HCT116 (cell line): ENCODE data around the gene IL19. TPM values are rescaled to one million over a fixed set of nuclear protein-coding genes. Genes with fewer than 3 reads are reported as not detected.

Source experiments
- ATAC-seq: fragments of 200-7000 bp; cut with Tn5 transposase; 2 replicates; pipeline ENCODE4 v1.9.1; 2020; ENCODE audit warnings: mild to moderate bottlenecking, moderate library complexity
- BruUV-seq: library from RNA; stranded (reverse); fragments of 400-500 nt; replicated peaks from 2 replicates; lab custom pipeline; 2021; lab: Mats Ljungman, UMichigan
- CTCF ChIA-PET: fragments of 300-600 bp; sonication (Branson Sonifier 250); formaldehyde crosslinking; loops from one replicate; lab custom pipeline; 2021; ENCODE audit warnings: antibody characterized with exemption; lab: Charles Lee
- POLR2A ChIA-PET: fragments of 300-600, 350-600 bp; sonication (Branson Sonifier 250); formaldehyde crosslinking; loops from one replicate; lab custom pipeline; 2021; ENCODE audit warnings: antibody characterized with exemption; lab: Charles Lee
- RAD21 ChIA-PET, 2 experiments: fragments of 300-600 bp; sonication (Branson Sonifier 250); formaldehyde crosslinking; loops; one replicate each; lab custom pipeline; 2023; ENCODE audit warnings: low total read pairs in 2 of 2; ENCODE audit not compliant: uncharacterized antibody in 2 of 2, unreplicated experiment in 2 of 2, low non-redundant PET in 1 of 2; lab: Charles Lee
- DNase-seq: peaks from one replicate; pipeline ENCODE4 v3.0.0-alpha.2; 2010; ENCODE audit warnings: low read depth, low spot score
- H2AFZ ChIP-seq: fragments of 200-600 bp; shearing (Covaris generic), sonication (generic); 2 replicates; pipeline ENCODE4 v1.6.1; 2017; ENCODE audit warnings: low read depth, mixed run types, mixed read lengths, antibody characterized with exemption, low read length; ENCODE audit not compliant: poor library complexity, severe bottlenecking
- H3K27ac ChIP-seq: 2 replicates; pipeline ENCODE4 v1.5.1; 2012; ENCODE audit warnings: low read depth, low read length
- H3K27me3 ChIP-seq: fragments of 200-600 bp; sonication (generic); 2 replicates; pipeline ENCODE4 v1.6.1; 2016; ENCODE audit warnings: mixed run types, low read length, mixed read lengths; ENCODE audit not compliant: insufficient read depth
- H3K36me3 ChIP-seq, 2 experiments: fragments of 200-500 bp in 1 of 2; fragments of 200-600 bp in 1 of 2; sonication (Bioruptor generic) in 1 of 2; sonication (generic) in 1 of 2; 2 replicates each; pipeline versions ENCODE4 v1.5.1 to v1.6.1; 2014 to 2016; ENCODE audit warnings: low read length in 2 of 2, inconsistent platforms in 1 of 2, mixed read lengths in 1 of 2, mixed run types in 1 of 2; ENCODE audit not compliant: insufficient read depth in 2 of 2, control insufficient read depth in 1 of 2
- H3K4me1 ChIP-seq, 2 experiments: fragments of 200-600 bp in 1 of 2; sonication (generic) in 1 of 2; 2 replicates each; pipeline versions ENCODE4 v1.5.1 to v1.6.1; 2012 to 2017; ENCODE audit warnings: low read length in 2 of 2, inconsistent platforms in 1 of 2, mild to moderate bottlenecking in 1 of 2, mixed read lengths in 1 of 2, mixed run types in 1 of 2, moderate library complexity in 1 of 2; ENCODE audit not compliant: insufficient read depth in 2 of 2, control insufficient read depth in 1 of 2
- H3K4me2 ChIP-seq: fragments of 200-600 bp; sonication (generic); 2 replicates; pipeline ENCODE4 v1.6.1; 2017; ENCODE audit warnings: mixed run types, low read length, mixed read lengths
- H3K4me3 ChIP-seq, 2 experiments: fragments of 200-600 bp in 1 of 2; sonication (generic) in 1 of 2; replicated peaks in 1 of 2; 2 replicates each; pipeline ENCODE4 v1.5.1; 2011 to 2016; ENCODE audit warnings: low read length in 2 of 2, control low read depth in 1 of 2, low read depth in 1 of 2, mild to moderate bottlenecking in 1 of 2, mixed read lengths in 1 of 2, mixed run types in 1 of 2
- H3K79me2 ChIP-seq: fragments of 200-600 bp; sonication (generic); 2 replicates; pipeline ENCODE4 v1.6.1; 2017; ENCODE audit warnings: mild to moderate bottlenecking, mixed run types, low read length, moderate library complexity, mixed read lengths; ENCODE audit not compliant: insufficient read depth
- H3K9ac ChIP-seq: fragments of 200-600 bp; sonication (generic); 2 replicates; pipeline ENCODE4 v1.6.1; 2016; ENCODE audit warnings: low read length, mixed read lengths
- H3K9me2 ChIP-seq: fragments of 200-600 bp; sonication (generic), shearing (Covaris generic); 2 replicates; pipeline ENCODE4 v1.6.1; 2017; ENCODE audit warnings: mixed run types, mild to moderate bottlenecking, moderate library complexity; ENCODE audit not compliant: insufficient read depth
- H3K9me3 ChIP-seq, 2 experiments: fragments of 200-500 bp in 1 of 2; fragments of 200-600 bp in 1 of 2; sonication (Bioruptor generic) in 1 of 2; sonication (generic) in 1 of 2; 2 replicates each; pipeline ENCODE4 v1.6.1; 2014 to 2017; ENCODE audit warnings: low read length in 2 of 2, mixed read lengths in 2 of 2, inconsistent platforms in 1 of 2, low read depth in 1 of 2, mild to moderate bottlenecking in 1 of 2, mixed run types in 1 of 2, moderate library complexity in 1 of 2; ENCODE audit not compliant: control insufficient read depth in 1 of 2, insufficient read depth in 1 of 2
- H4K20me1 ChIP-seq: fragments of 200-600 bp; sonication (generic), shearing (Covaris generic); 2 replicates; pipeline ENCODE4 v1.6.1; 2017; ENCODE audit warnings: mixed run types, mild to moderate bottlenecking, moderate library complexity; ENCODE audit not compliant: insufficient read depth
- ATF3 ChIP-seq: IDR thresholded peaks from 2 replicates; pipeline ENCODE4 v1.6.1; 2012
- CEBPB ChIP-seq: IDR thresholded peaks from 2 replicates; pipeline ENCODE4 v1.6.1; 2012; ENCODE audit warnings: low read depth
- CTCF ChIP-seq, 3 experiments: fragments of 200-600 bp in 1 of 3; sonication (generic) in 1 of 3; IDR thresholded peaks in 2 of 3; conservative IDR thresholded peaks in 1 of 3; 2 replicates each; pipeline ENCODE4 v1.5.1; 2012 to 2017; ENCODE audit warnings: low read depth in 2 of 3, low read length in 2 of 3, antibody characterized with exemption in 1 of 3, borderline replicate concordance in 1 of 3, control low read depth in 1 of 3, mild to moderate bottlenecking in 1 of 3, mixed read lengths in 1 of 3, mixed run types in 1 of 3, moderate library complexity in 1 of 3; ENCODE audit not compliant: insufficient read depth in 1 of 3
- EGR1 ChIP-seq: IDR thresholded peaks from 2 replicates; pipeline ENCODE4 v1.6.1; 2012; ENCODE audit warnings: low read depth
- ELF1 ChIP-seq: IDR thresholded peaks from 2 replicates; pipeline ENCODE4 v1.6.1; 2012; ENCODE audit warnings: low read depth, borderline replicate concordance
- EZH2 ChIP-seq: fragments of 200-600 bp; sonication (generic); IDR thresholded peaks from 2 replicates; pipeline ENCODE4 v1.6.1; 2017; ENCODE audit warnings: antibody characterized with exemption, mixed run types
- EZH2phosphoT487 ChIP-seq: fragments of 200-600 bp; IDR thresholded peaks from 2 replicates; pipeline ENCODE4 v1.6.1; 2018; ENCODE audit warnings: antibody characterized with exemption, borderline replicate concordance
- FOSL1 ChIP-seq: IDR thresholded peaks from 2 replicates; pipeline ENCODE4 v1.6.1; 2012; ENCODE audit warnings: low read depth
- POLR2A ChIP-seq: IDR thresholded peaks from 2 replicates; pipeline ENCODE4 v1.7.0; 2011; ENCODE audit warnings: borderline replicate concordance; ENCODE audit not compliant: insufficient read depth, insufficient read length; ENCODE audit errors: extremely low read depth
- POLR2AphosphoS5 ChIP-seq: IDR thresholded peaks from 2 replicates; pipeline ENCODE4 v1.6.1; 2011; ENCODE audit warnings: mild to moderate bottlenecking, low read depth, low read length, moderate library complexity
- RAD21 ChIP-seq: IDR thresholded peaks from 2 replicates; pipeline ENCODE4 v1.6.1; 2012; ENCODE audit warnings: low read depth, mild to moderate bottlenecking
- SIN3A ChIP-seq: IDR thresholded peaks from 2 replicates; pipeline ENCODE4 v1.6.1; 2012; ENCODE audit warnings: low read depth
- SRF ChIP-seq: IDR thresholded peaks from 2 replicates; pipeline ENCODE4 v1.6.1; 2012; ENCODE audit warnings: low read depth
- TCF7L2 ChIP-seq: IDR thresholded peaks from 2 replicates; pipeline ENCODE4 v1.7.0; 2011; ENCODE audit warnings: borderline replicate concordance, inconsistent platforms; ENCODE audit not compliant: insufficient read depth, insufficient read length; ENCODE audit errors: extremely low read depth
- YY1 ChIP-seq: IDR thresholded peaks from 2 replicates; pipeline ENCODE4 v1.6.1; 2011; ENCODE audit warnings: low read length, low read depth, moderate library complexity, mild to moderate bottlenecking; ENCODE audit not compliant: insufficient replicate concordance; ENCODE audit errors: extremely low read depth
- ZFX ChIP-seq: fragments of 450-650 bp; IDR thresholded peaks from 2 replicates; pipeline ENCODE4 v1.6.1; 2017
- ZNF274 ChIP-seq: fragments of 200-500 bp; sonication (Bioruptor generic); IDR thresholded peaks from 2 replicates; pipeline ENCODE4 v1.6.1; 2014; ENCODE audit warnings: mild to moderate bottlenecking, low read depth, low read length, inconsistent platforms
- intact Hi-C: fragments of 100-400 bp; cut with micrococcal nuclease; formaldehyde crosslinking; loops from 2 replicates; pipeline ENCODE4 v1.10.0; 2022
- total RNA-seq: library from RNA; stranded (reverse); gene quantifications from one replicate; pipeline ENCODE4 v1.2.1, GENCODE V29; 2021; ENCODE audit not compliant: unreplicated experiment
- TF ChIP-seq, protein P1 (sequence below): IDR thresholded peaks from 2 replicates; pipeline ENCODE4 v1.6.1; 2012
- TF ChIP-seq, protein P2 (sequence below): IDR thresholded peaks from 2 replicates; pipeline ENCODE4 v1.6.1; 2012; ENCODE audit warnings: low read depth
- TF ChIP-seq, protein P3 (sequence below): IDR thresholded peaks from 2 replicates; pipeline ENCODE4 v1.6.1; 2011; ENCODE audit warnings: mild to moderate bottlenecking, low read length, moderate library complexity; ENCODE audit not compliant: insufficient replicate concordance; ENCODE audit errors: extremely low read depth

IL19 gene
- total RNA-seq, 1 experiment from 2014 or later, result not detected

GRCh38 chr1:206723462-206723804 is 47.1 kb upstream of the IL19 start:
- Histone ChIP-seq H3K27me3 (no peaks in the 10 kb centered on the region), H4K20me1 (no peaks in the 10 kb centered on the region), H3K4me1 (peaks cover 0 to 16% of the 10 kb centered on the region in 2 experiments; a peak in 1 of 4 replicates), H3K9ac (no peak overlapping the region), H3K36me3 (no peaks in the 10 kb centered on the region), H3K4me3 (no peak overlapping the region), H3K27ac (no peak overlapping the region), H3K79me2 (peaks cover 64% of the 10 kb centered on the region)
- no peak for TF ChIP-seq YY1
- TF ChIP-seq TCF7L2, result no peak
- TF ChIP-seq, protein P1, sequence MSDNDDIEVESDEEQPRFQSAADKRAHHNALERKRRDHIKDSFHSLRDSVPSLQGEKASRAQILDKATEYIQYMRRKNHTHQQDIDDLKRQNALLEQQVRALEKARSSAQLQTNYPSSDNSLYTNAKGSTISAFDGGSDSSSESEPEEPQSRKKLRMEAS, result no peak
- TF ChIP-seq SRF, result no peak
- TF ChIP-seq FOSL1, result no peak
- no peak for TF ChIP-seq ZFX
- TF ChIP-seq POLR2AphosphoS5, result no peak
- no peak for TF ChIP-seq POLR2A
- TF ChIP-seq EZH2phosphoT487, result no peak
- TF ChIP-seq EGR1, result no peak
- TF ChIP-seq, protein P2, sequence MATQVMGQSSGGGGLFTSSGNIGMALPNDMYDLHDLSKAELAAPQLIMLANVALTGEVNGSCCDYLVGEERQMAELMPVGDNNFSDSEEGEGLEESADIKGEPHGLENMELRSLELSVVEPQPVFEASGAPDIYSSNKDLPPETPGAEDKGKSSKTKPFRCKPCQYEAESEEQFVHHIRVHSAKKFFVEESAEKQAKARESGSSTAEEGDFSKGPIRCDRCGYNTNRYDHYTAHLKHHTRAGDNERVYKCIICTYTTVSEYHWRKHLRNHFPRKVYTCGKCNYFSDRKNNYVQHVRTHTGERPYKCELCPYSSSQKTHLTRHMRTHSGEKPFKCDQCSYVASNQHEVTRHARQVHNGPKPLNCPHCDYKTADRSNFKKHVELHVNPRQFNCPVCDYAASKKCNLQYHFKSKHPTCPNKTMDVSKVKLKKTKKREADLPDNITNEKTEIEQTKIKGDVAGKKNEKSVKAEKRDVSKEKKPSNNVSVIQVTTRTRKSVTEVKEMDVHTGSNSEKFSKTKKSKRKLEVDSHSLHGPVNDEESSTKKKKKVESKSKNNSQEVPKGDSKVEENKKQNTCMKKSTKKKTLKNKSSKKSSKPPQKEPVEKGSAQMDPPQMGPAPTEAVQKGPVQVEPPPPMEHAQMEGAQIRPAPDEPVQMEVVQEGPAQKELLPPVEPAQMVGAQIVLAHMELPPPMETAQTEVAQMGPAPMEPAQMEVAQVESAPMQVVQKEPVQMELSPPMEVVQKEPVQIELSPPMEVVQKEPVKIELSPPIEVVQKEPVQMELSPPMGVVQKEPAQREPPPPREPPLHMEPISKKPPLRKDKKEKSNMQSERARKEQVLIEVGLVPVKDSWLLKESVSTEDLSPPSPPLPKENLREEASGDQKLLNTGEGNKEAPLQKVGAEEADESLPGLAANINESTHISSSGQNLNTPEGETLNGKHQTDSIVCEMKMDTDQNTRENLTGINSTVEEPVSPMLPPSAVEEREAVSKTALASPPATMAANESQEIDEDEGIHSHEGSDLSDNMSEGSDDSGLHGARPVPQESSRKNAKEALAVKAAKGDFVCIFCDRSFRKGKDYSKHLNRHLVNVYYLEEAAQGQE, result no peak
- no peak for TF ChIP-seq EZH2
- no peak for TF ChIP-seq ZNF274
- TF ChIP-seq RAD21, result no peak
- no peak for TF ChIP-seq SIN3A
- TF ChIP-seq ATF3, result no peak
- TF ChIP-seq ELF1, result no peak
- TF ChIP-seq CEBPB, result no peak
- no peak for TF ChIP-seq CTCF (IDR thresholded peaks at IDR 0.05 in 2 of 3, conservative IDR thresholded peaks at IDR 0.05 in 1 of 3; ENCODE audit: borderline replicate concordance in 1 of 3, insufficient read depth in 1 of 3, low read depth in 2 of 3, low read length in 2 of 3)
- TF ChIP-seq, protein P3, sequence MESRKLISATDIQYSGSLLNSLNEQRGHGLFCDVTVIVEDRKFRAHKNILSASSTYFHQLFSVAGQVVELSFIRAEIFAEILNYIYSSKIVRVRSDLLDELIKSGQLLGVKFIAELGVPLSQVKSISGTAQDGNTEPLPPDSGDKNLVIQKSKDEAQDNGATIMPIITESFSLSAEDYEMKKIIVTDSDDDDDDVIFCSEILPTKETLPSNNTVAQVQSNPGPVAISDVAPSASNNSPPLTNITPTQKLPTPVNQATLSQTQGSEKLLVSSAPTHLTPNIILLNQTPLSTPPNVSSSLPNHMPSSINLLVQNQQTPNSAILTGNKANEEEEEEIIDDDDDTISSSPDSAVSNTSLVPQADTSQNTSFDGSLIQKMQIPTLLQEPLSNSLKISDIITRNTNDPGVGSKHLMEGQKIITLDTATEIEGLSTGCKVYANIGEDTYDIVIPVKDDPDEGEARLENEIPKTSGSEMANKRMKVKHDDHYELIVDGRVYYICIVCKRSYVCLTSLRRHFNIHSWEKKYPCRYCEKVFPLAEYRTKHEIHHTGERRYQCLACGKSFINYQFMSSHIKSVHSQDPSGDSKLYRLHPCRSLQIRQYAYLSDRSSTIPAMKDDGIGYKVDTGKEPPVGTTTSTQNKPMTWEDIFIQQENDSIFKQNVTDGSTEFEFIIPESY, result no peak
- TF ChIP-seq, all 23 proteins: peak for 0
- Histone ChIP-seq H3K4me2 (no peak overlapping the region), H2AFZ (no peak overlapping the region), H3K9me2 (no peaks in the 10 kb centered on the region), H3K9me3 (no peaks in the 10 kb centered on the region)
- CTCF ChIA-PET, result no interaction called here
- intact Hi-C loops, result no loop called here
- DNase-seq (no peak), ATAC-seq (no peak)
- RAD21 ChIA-PET, result no interaction called here
- POLR2A ChIA-PET, result no interaction called here
- no TSS peak for BruUV-seq
